Gastroesophageal sphincter (tissue), 4 donors: Measurements from ENCODE around the gene TRERF1. TPM values are rescaled to one million over a fixed set of nuclear protein-coding genes. Genes with fewer than 3 reads are reported as not detected.
"Not testable (repeated sequence)": the region's sequence is repeated elsewhere in the genome, so short reads cannot be mapped to it uniquely, and the experiment has no call there.

Source experiments
- ATAC-seq: fragments of 150-250 bp; one replicate; pipeline ENCODE4 v1.9.1; 2016; ENCODE audit warnings: mild to moderate bottlenecking, moderate library complexity
- H3K27ac ChIP-seq, 4 donors: fragments of 200-600 bp; sonication (generic) in 3 of 4; 1 replicate in 3 of 4; 2 replicates in 1 of 4; pipeline ENCODE4 v1.5.1; 2016 to 2019
- H3K27me3 ChIP-seq: fragments of 200-600 bp; sonication (generic); one replicate; pipeline ENCODE4 v1.5.1; 2019
- H3K36me3 ChIP-seq, 2 donors: fragments of 200-600 bp; sonication (generic); one replicate each; pipeline ENCODE4 v1.5.1; 2019; ENCODE audit warnings: control low read depth in 1 of 2
- H3K4me1 ChIP-seq, 3 donors: fragments of 200-600 bp; sonication (generic); 1 replicate in 2 of 3; 2 replicates in 1 of 3; pipeline ENCODE4 v1.5.1; 2016 to 2019; ENCODE audit warnings: control low read depth in 2 of 3
- H3K4me3 ChIP-seq, 2 donors: fragments of 200-600 bp; sonication (generic); one replicate each; pipeline ENCODE4 v1.5.1; 2019; ENCODE audit warnings: mild to moderate bottlenecking in 1 of 2, moderate library complexity in 1 of 2
- H3K9me3 ChIP-seq, 3 donors: fragments of 200-600 bp; sonication (generic); one replicate each; pipeline ENCODE4 v1.5.1; 2017 to 2019; ENCODE audit warnings: control low read depth in 2 of 3
- EP300 ChIP-seq: sonication (generic); formaldehyde crosslinking; IDR thresholded peaks from one replicate; pipeline ENCODE4 v1.6.1; 2017; ENCODE audit warnings: antibody characterized with exemption, mild to moderate bottlenecking
- POLR2A ChIP-seq, 2 donors: fragments of 450-650 bp; IDR thresholded peaks; one replicate each; pipeline ENCODE4 v1.6.1; 2017; ENCODE audit warnings: antibody characterized with exemption in 2 of 2, mild to moderate bottlenecking in 2 of 2, moderate library complexity in 1 of 2
- POLR2AphosphoS5 ChIP-seq: sonication (generic); formaldehyde crosslinking; IDR thresholded peaks from one replicate; pipeline ENCODE4 v1.6.1; 2017; ENCODE audit warnings: antibody characterized with exemption
- WGBS, 2 donors: methylation state at CpG; one replicate each; pipeline ENCODE4 v1.1.5; 2018; ENCODE audit warnings: low coverage in 1 of 2; 5-methylcytosine and 5-hydroxymethylcytosine counted together
- total RNA-seq, 4 donors: library from RNA; depleted of rRNA; stranded (reverse); fragments of >200 nt; gene quantifications; one replicate each; pipeline ENCODE4 v1.1.0, GENCODE V29; 2016
- TF ChIP-seq, protein P1 (sequence below), 4 experiments: fragments of 200-600 bp in 2 of 4; fragments of 450-650 bp in 2 of 4; sonication (generic) in 1 of 4; IDR thresholded peaks; one replicate each; pipeline ENCODE4 v1.5.1; 2017 to 2019; ENCODE audit warnings: antibody characterized with exemption in 4 of 4, mild to moderate bottlenecking in 2 of 4, moderate library complexity in 2 of 4

Gene TRERF1
- total RNA-seq, 4 donors from 2014 or later: 3.2 to 7.4 (median 5.4) TPM

- TF ChIP-seq, protein P1, sequence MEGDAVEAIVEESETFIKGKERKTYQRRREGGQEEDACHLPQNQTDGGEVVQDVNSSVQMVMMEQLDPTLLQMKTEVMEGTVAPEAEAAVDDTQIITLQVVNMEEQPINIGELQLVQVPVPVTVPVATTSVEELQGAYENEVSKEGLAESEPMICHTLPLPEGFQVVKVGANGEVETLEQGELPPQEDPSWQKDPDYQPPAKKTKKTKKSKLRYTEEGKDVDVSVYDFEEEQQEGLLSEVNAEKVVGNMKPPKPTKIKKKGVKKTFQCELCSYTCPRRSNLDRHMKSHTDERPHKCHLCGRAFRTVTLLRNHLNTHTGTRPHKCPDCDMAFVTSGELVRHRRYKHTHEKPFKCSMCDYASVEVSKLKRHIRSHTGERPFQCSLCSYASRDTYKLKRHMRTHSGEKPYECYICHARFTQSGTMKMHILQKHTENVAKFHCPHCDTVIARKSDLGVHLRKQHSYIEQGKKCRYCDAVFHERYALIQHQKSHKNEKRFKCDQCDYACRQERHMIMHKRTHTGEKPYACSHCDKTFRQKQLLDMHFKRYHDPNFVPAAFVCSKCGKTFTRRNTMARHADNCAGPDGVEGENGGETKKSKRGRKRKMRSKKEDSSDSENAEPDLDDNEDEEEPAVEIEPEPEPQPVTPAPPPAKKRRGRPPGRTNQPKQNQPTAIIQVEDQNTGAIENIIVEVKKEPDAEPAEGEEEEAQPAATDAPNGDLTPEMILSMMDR (IDR thresholded peaks at IDR 0.05): no peak
- TF ChIP-seq POLR2A (IDR thresholded peaks at IDR 0.05) (no peak), EP300 (no peak), POLR2AphosphoS5 (no peak)
- Histone ChIP-seq H3K9me3 (no peaks in the 10 kb centered on the region), H3K27me3 (no peaks in the 10 kb centered on the region), H3K36me3 (no peaks in the 10 kb centered on the region), H3K4me1 (no peaks in the 10 kb centered on the region), H3K4me3 (no peak overlapping the region), H3K27ac (no peak overlapping the region)
- no peak for ATAC-seq
- WGBS, 2 donors: 93% methylated on average over 6 of the region's 6 CpGs; no CpG with 5 or more reads in 1 of the 2 donors
These were observed 118.1 kb downstream of the TRERF1 start for GRCh38 chr6:42333612-42334011.

GRCh38 chr6:42332916-42333315 lies 118.8 kb downstream of the TRERF1 start:
- ATAC-seq: no peak
- TF ChIP-seq, protein P1 (IDR thresholded peaks at IDR 0.05): no peak
- TF ChIP-seq POLR2AphosphoS5 (no peak), EP300 (no peak), POLR2A (IDR thresholded peaks at IDR 0.05) (no peak)
- no peaks in the 10 kb centered on the region for H3K4me1 ChIP-seq

GRCh38 chr6:42331019-42331418 lies 120.7 kb downstream of the TRERF1 start:
- Histone ChIP-seq H3K4me1 (no peaks in the 10 kb centered on the region), H3K27me3 (no peaks in the 10 kb centered on the region), H3K4me3 (no peak overlapping the region), H3K36me3 (no peaks in the 10 kb centered on the region), H3K9me3 (no peaks in the 10 kb centered on the region), H3K27ac (no peak overlapping the region)
- no peak for ATAC-seq
- 83 to 91% methylated on average over 3 to 4 of the region's 4 CpGs for WGBS, 2 donors
- TF ChIP-seq POLR2A (IDR thresholded peaks at IDR 0.05) (no peak), EP300 (no peak), POLR2AphosphoS5 (no peak)
- TF ChIP-seq, protein P1 (IDR thresholded peaks at IDR 0.05): no peak

More at GRCh38 chr6:42332916-42333315, 118.8 kb downstream of the TRERF1 start:
- Histone ChIP-seq H3K36me3 (no peaks in the 10 kb centered on the region), H3K27ac (no peak overlapping the region), H3K27me3 (no peaks in the 10 kb centered on the region), H3K9me3 (no peaks in the 10 kb centered on the region), H3K4me3 (no peak overlapping the region)
- WGBS, 2 donors: 89 to 94% methylated on average over 4 of the region's 4 CpGs

- TF ChIP-seq, protein P1 (IDR thresholded peaks at IDR 0.05): no peak
- TF ChIP-seq POLR2AphosphoS5 (no peak), EP300 (no peak), POLR2A (IDR thresholded peaks at IDR 0.05) (no peak)
- ATAC-seq: no peak
- Histone ChIP-seq H3K9me3 (no peaks in the 10 kb centered on the region), H3K27me3 (no peaks in the 10 kb centered on the region), H3K4me1 (no peaks in the 10 kb centered on the region), H3K36me3 (no peaks in the 10 kb centered on the region), H3K27ac (no peak overlapping the region), H3K4me3 (no peak overlapping the region)
- WGBS, 2 donors: 77% methylated on average over 2 of the region's 2 CpGs; no CpG with 5 or more reads in 1 of the 2 donors
These were observed 125.5 kb downstream of the TRERF1 start for GRCh38 chr6:42326248-42326647.

GRCh38 chr6:42324656-42325324 lies 126.9 kb downstream of the TRERF1 start:
- 83 to 87% methylated on average over 5 of the region's 5 CpGs for WGBS, 2 donors
- not testable (repeated sequence) for H3K27ac ChIP-seq, ATAC-seq, H3K4me1 ChIP-seq, H3K9me3 ChIP-seq, H3K36me3 ChIP-seq, H3K4me3 ChIP-seq, H3K27me3 ChIP-seq
